GM19351 (cell line): ENCODE results near the gene CTSD.

ENCODE experiments used
- ATAC-seq: cut with Tn5 transposase; IDR thresholded peaks from one replicate; pipeline ENCODE4 v1.9.1; 2021; ENCODE audit warnings: mild to moderate bottlenecking, moderate library complexity; ENCODE audit not compliant: unreplicated experiment

CTSD gene

GRCh38 chr11:1782831-1783724 is 19.4 kb upstream of the CTSD start:
- no peak for ATAC-seq

- no peak for ATAC-seq
Measured at GRCh38 chr11:1782031-1782590, 18.4 kb upstream of the CTSD start.

GRCh38 chr11:1781593-1781975 is 17.9 kb upstream of the CTSD start:
- ATAC-seq, result no peak

- no peak for ATAC-seq
Measured at GRCh38 chr11:1780700-1781592, 17.2 kb upstream of the CTSD start.

- no peak for ATAC-seq
Measured at GRCh38 chr11:1779806-1780699, 16.3 kb upstream of the CTSD start.

GRCh38 chr11:1779034-1779805 is 15.5 kb upstream of the CTSD start:
- ATAC-seq, result no peak

GRCh38 chr11:1778141-1778911 is 14.6 kb upstream of the CTSD start:
- no peak for ATAC-seq

- ATAC-seq, result no peak
Measured at GRCh38 chr11:1777737-1778136, 14.0 kb upstream of the CTSD start.

GRCh38 chr11:1776944-1777715 is 13.4 kb upstream of the CTSD start:
- ATAC-seq, result no peak

- ATAC-seq, result no peak
Measured at GRCh38 chr11:1776331-1776851, 12.7 kb upstream of the CTSD start.

GRCh38 chr11:1774886-1775285 is 11.2 kb upstream of the CTSD start:
- ATAC-seq, result no peak

- ATAC-seq, result no peak
Measured at GRCh38 chr11:1773994-1774550, 10.3 kb upstream of the CTSD start.

- no peak for ATAC-seq
Measured at GRCh38 chr11:1773131-1773993, 9.6 kb upstream of the CTSD start.

GRCh38 chr11:1772270-1773130 is 8.8 kb upstream of the CTSD start:
- no peak for ATAC-seq

GRCh38 chr11:1771700-1772099 is 8.0 kb upstream of the CTSD start:
- no peak for ATAC-seq

- ATAC-seq, result no peak
Measured at GRCh38 chr11:1771273-1771672, 7.5 kb upstream of the CTSD start.
